Upper lobe of right lung (tissue), 1 donor: ENCODE results near the gene RABL2B. TPM values are rescaled to one million over a fixed set of nuclear protein-coding genes. Genes with fewer than 3 reads are reported as not detected.

Experiments
- ATAC-seq: fragments of 200-7000 bp; cut with Tn5 transposase; one replicate; pipeline ENCODE4 v1.9.1; 2020; ENCODE audit warnings: mild to moderate bottlenecking, moderate library complexity
- DNase-seq: peaks from one replicate; pipeline ENCODE4 v3.0.0-alpha.2; 2020
- H3K27ac ChIP-seq: fragments of 200-600 bp; one replicate; pipeline ENCODE4 v1.8.0; 2022
- H3K27me3 ChIP-seq: fragments of 200-600 bp; one replicate; pipeline ENCODE4 v1.8.0; 2022; ENCODE audit warnings: mild to moderate bottlenecking
- H3K36me3 ChIP-seq: fragments of 200-600 bp; one replicate; pipeline ENCODE4 v1.8.0; 2022
- H3K4me1 ChIP-seq: fragments of 200-600 bp; one replicate; pipeline ENCODE4 v1.8.0; 2022
- H3K4me3 ChIP-seq: fragments of 200-600 bp; one replicate; pipeline ENCODE4 v1.8.0; 2022; ENCODE audit warnings: mild to moderate bottlenecking
- H3K9me3 ChIP-seq: fragments of 200-600 bp; one replicate; pipeline ENCODE4 v1.8.0; 2022
- CTCF ChIP-seq: fragments of 200-600 bp; IDR thresholded peaks from one replicate; pipeline ENCODE4 v1.8.0; 2022; ENCODE audit warnings: antibody characterized with exemption
- intact Hi-C: fragments of 100-400 bp; cut with DNase I; formaldehyde crosslinking; loops from one replicate; pipeline ENCODE4 v1.11.0; 2022
- total RNA-seq: library from RNA; stranded (reverse); fragmentation: NEBNext Ultra II Directional; extraction: Animal tissue kit (Norgen Biotek cat#: 25700); gene quantifications from one replicate; pipeline ENCODE4 v1.2.1, GENCODE V29; 2021
- donor health status: DM: no; HTN: yes; CAD: no; lungs with severe emphysema.

The RABL2B gene
- total RNA-seq, 1 donor from 2014 or later: 27.0 TPM

GRCh38 chr22:50726643-50727340 is 56.6 kb downstream of the RABL2B start:
- H3K4me1 ChIP-seq: peaks cover 15% of the 10 kb centered on the region
- TF ChIP-seq CTCF: no peak
- intact Hi-C loops: no loop called here
- no peak for ATAC-seq
- H3K36me3 ChIP-seq: no peaks in the 10 kb centered on the region
- no peaks in the 10 kb centered on the region for H3K27me3 ChIP-seq
- no peaks in the 10 kb centered on the region for H3K9me3 ChIP-seq
- no peak overlapping the region for H3K4me3 ChIP-seq
- DNase-seq: peak; percentile 54
- no peak overlapping the region for H3K27ac ChIP-seq

- ATAC-seq: no peak
- Histone ChIP-seq H3K27me3 (no peaks in the 10 kb centered on the region), H3K4me3 (no peak overlapping the region), H3K9me3 (no peaks in the 10 kb centered on the region), H3K36me3 (no peaks in the 10 kb centered on the region), H3K27ac (no peak overlapping the region), H3K4me1 (peaks cover 14% of the 10 kb centered on the region)
- DNase-seq: no peak
- no peak for TF ChIP-seq CTCF
- intact Hi-C loops: no loop called here
These were observed 57.8 kb downstream of the RABL2B start for GRCh38 chr22:50725597-50725996.

DNA sequence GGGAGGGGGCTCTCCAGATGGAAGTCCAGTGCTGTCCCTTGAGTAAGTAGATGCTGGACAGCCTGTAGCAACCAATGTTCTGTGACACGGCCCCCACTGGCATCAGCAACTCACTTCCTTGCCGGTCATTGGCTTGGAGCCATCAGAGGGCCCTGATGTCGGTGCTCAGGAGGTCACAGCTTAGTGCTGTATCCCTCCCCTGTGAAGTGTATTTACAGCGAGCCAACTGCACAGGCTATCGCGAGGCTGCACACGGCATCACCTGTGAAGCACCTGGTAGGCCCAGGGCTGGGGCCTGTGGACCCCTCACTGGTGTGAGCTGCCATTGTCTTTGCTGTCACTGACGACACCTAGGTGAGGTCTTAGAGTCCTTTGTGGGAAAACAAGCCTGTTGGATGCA is 58.8 kb downstream of the RABL2B start:
- Histone ChIP-seq H3K4me1 (peaks cover 6% of the 10 kb centered on the region), H3K4me3 (no peak overlapping the region), H3K36me3 (no peaks in the 10 kb centered on the region), H3K27ac (no peak overlapping the region), H3K27me3 (no peaks in the 10 kb centered on the region), H3K9me3 (no peaks in the 10 kb centered on the region)
- TF ChIP-seq CTCF: no peak
- intact Hi-C loops: no loop called here
- ATAC-seq: no peak
- no peak for DNase-seq

- Histone ChIP-seq H3K4me1 (peaks cover 4% of the 10 kb centered on the region), H3K27ac (no peak overlapping the region), H3K27me3 (no peaks in the 10 kb centered on the region), H3K4me3 (no peak overlapping the region), H3K9me3 (no peaks in the 10 kb centered on the region), H3K36me3 (no peaks in the 10 kb centered on the region)
- no peak for TF ChIP-seq CTCF
- intact Hi-C loops: no loop called here
- no peak for DNase-seq
- peak; percentile 8 for ATAC-seq
These were observed 59.4 kb downstream of the RABL2B start for GRCh38 chr22:50723991-50724390.

DNA sequence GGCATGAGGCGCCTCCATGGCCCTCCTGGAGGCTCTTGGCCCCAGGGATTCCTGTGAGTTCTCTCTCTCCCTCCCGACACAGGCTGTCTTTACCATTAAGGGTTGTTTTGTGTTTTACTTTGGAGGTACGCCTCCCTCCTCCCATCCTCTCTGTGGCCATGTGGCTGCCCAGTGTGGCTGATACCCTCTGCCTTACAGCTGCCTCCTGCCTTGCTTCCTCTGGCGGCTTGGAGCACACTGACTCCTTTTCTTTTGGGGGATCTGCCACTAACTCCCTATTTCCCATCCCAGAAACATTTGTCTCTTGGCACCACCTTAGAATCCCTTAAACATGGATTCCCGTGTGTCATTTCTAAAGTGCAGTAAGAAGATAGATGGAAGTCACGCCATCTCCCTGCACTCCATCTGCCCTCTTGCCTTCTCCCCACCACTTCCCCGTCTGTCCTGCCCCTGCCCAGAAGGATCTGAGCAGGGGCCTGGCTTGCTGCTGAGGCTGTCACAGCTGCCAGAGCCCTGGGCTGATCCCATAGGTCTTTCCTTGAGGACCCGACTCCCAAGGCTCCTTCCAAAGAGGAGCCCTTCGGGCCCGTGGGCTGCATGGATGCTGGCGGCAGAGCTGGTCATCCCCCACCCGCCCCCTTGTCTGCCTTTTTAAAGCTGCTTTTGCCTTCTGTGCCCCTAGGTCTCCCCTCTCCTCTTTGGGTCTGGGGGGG is 60.6 kb downstream of the RABL2B start:
- no peak for ATAC-seq
- Histone ChIP-seq H3K36me3 (no peaks in the 10 kb centered on the region), H3K9me3 (no peaks in the 10 kb centered on the region), H3K27me3 (no peaks in the 10 kb centered on the region), H3K4me1 (peaks cover 4% of the 10 kb centered on the region), H3K4me3 (no peak overlapping the region), H3K27ac (no peak overlapping the region)
- intact Hi-C loops: no loop called here
- no peak for TF ChIP-seq CTCF
- DNase-seq: no peak
